Uterus (tissue), 2 donors: ENCODE data around the gene TECTB.

ENCODE experiments used
- CTCF ChIP-seq, 4 experiments: fragments of 200-600 bp in 2 of 4; fragments of 450-650 bp in 2 of 4; sonication (generic) in 2 of 4; IDR thresholded peaks; one replicate each; pipeline ENCODE4 v1.5.1; 2016 to 2019; ENCODE audit warnings: antibody characterized with exemption in 4 of 4, mild to moderate bottlenecking in 2 of 4, moderate library complexity in 1 of 4
- POLR2A ChIP-seq, 2 donors: fragments of 450-650 bp; IDR thresholded peaks; one replicate each; pipeline ENCODE4 v1.6.1; 2016; ENCODE audit warnings: antibody characterized with exemption in 2 of 2, mild to moderate bottlenecking in 1 of 2, moderate library complexity in 1 of 2

- no peak for TF ChIP-seq CTCF (IDR thresholded peaks at IDR 0.05)
- no peak for TF ChIP-seq POLR2A (IDR thresholded peaks at IDR 0.05)
These were observed 68.8 kb downstream of the TECTB start for GRCh38 chr10:112352044-112352443.
